ENCODE results near the gene CDK5RAP2. TPM values are rescaled to one million over a fixed set of nuclear protein-coding genes. Genes with fewer than 3 reads are reported as not detected.

Gene CDK5RAP2
- total RNA-seq, 1 experiment from 2014 or later: 56.4 TPM

DNA sequence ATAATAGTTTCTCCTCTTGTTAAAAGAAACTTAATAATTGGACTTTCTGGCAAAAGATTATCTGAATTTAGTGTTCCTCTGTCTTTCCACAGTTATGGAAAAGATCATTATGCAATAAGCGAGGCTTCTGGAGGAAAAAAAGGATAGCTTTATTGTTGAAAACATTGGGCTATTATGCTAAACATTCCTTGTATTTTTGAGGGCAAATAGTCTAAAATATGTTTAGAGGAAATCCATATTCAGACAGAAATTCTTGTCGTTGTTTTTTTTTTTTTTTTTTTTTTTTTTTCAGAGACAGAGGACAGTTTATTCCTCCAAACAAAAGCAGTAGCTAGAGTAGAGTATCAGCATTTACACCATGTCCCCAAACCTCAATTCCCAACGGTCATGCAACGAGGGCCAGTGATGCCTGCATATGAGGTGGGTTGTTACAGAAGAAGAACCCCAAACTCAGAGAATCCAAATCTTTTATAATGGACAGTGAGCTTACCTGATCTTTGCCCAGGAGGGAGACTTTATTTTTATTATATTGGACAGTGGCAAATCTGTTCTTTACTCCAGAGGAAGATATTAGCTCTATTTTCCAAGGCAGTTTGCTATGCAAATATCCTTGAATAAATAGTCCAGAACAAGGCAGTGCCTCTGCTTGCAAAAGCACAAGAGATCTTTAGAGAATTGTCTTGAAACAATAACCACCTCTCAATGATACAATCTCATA is 48.4 kb upstream of the CDK5RAP2 start:
- no CpG with 5 or more reads among the region's 4 CpGs for WGBS (ENCODE audit: extremely low coverage, insufficient read length, low lambda C conversion rate)
- no peak overlapping the region for H2BK12ac ChIP-seq (ENCODE audit: insufficient read length, low read depth, low read length)
- no peak overlapping the region for H2AK5ac ChIP-seq (ENCODE audit: insufficient read length, low read length)

More for the DNA sequence above, 48.4 kb upstream of the CDK5RAP2 start:
- Mint-ChIP-seq H3K27me3 (ENCODE audit: low read depth) (peaks cover 2% of the 10 kb centered on the region), H3K4me3 (no peak overlapping the region), H3K9me3 (no peaks in the 10 kb centered on the region), H3K4me1 (peaks cover 5 to 6% of the 10 kb centered on the region in 2 experiments), H3K36me3 (ENCODE audit: insufficient read depth in 1 of 3, low read depth in 3 of 3) (no peaks in the 10 kb centered on the region), H3K27ac (no peak overlapping the region)
- H3K27ac ChIP-seq (ENCODE audit: insufficient read length, low read depth, low read length): no peak overlapping the region
- H3T11ph ChIP-seq (ENCODE audit: low read length): no peak overlapping the region
- H3K23me2 ChIP-seq (ENCODE audit: insufficient read length, low read depth, low read length, poor library complexity, severe bottlenecking): no peaks in the 10 kb centered on the region
- no peaks in the 10 kb centered on the region for H3K9me3 ChIP-seq (ENCODE audit: control insufficient read depth, low read depth, low read length)
- H3K27me3 ChIP-seq (ENCODE audit: insufficient read depth, low read length): no peaks in the 10 kb centered on the region
- no peak overlapping the region for H4K91ac ChIP-seq (ENCODE audit: insufficient read length, low read depth, low read length)
- H3K23ac ChIP-seq (ENCODE audit: insufficient read length, low read depth, low read length): no peak overlapping the region
- no peak for TF ChIP-seq CTCF (conservative IDR thresholded peaks at IDR 0.05)
- H3K9ac ChIP-seq (ENCODE audit: extremely low read depth, insufficient read length, low read length): no peak overlapping the region
- no peak overlapping the region for H3K4ac ChIP-seq (ENCODE audit: low read depth, low read length)
- H3K4me2 ChIP-seq (ENCODE audit: insufficient read depth, insufficient read length, low read length): no peak overlapping the region
- H3K4me1 ChIP-seq (ENCODE audit: insufficient read depth, low read length): no peaks in the 10 kb centered on the region
- no peak overlapping the region for H2BK5ac ChIP-seq (ENCODE audit: insufficient read length, low read length)
- H4K5ac ChIP-seq (ENCODE audit: insufficient read length, low read depth, low read length): no peak overlapping the region
- H2BK20ac ChIP-seq (ENCODE audit: low read depth, low read length, poor library complexity, severe bottlenecking): no peak overlapping the region
- DNase-seq: no peak
- H3K18ac ChIP-seq (ENCODE audit: insufficient read length, low read depth, low read length): no peak overlapping the region
- no peak overlapping the region for H2AFZ ChIP-seq (ENCODE audit: low read length)
- no peak overlapping the region for H2BK120ac ChIP-seq (ENCODE audit: low read depth, low read length, poor library complexity, severe bottlenecking)
- H4K20me1 ChIP-seq (ENCODE audit: control insufficient read depth, insufficient read depth, insufficient read length): no peaks in the 10 kb centered on the region
- no peak overlapping the region for H3K14ac ChIP-seq (ENCODE audit: insufficient read depth, low read length)
- H3K79me2 ChIP-seq (ENCODE audit: insufficient read depth, low read length): no peaks in the 10 kb centered on the region
- no peak overlapping the region for H2BK15ac ChIP-seq (ENCODE audit: low read depth, low read length)
- no peak overlapping the region for H3K56ac ChIP-seq (ENCODE audit: insufficient read length, low read depth, low read length)
- H3K79me1 ChIP-seq (ENCODE audit: insufficient read depth, low read depth, low read length, poor library complexity, severe bottlenecking): no peaks in the 10 kb centered on the region
- H4K8ac ChIP-seq (replicated peaks; ENCODE audit: insufficient read length, low read depth, low read length): no peak overlapping the region

Data from H9 (cell line).